Stimulated activated memory B cell treated with anti-CD40 and anti-IgM and Interleukin-4, amounts not matched to agents 10 μg/mL and 1 μg/mL and 100 μg/mL, for 72 hours (primary cell): Measurements from ENCODE around the gene FBXW2.
"Not testable (repeated sequence)": the region's sequence is repeated elsewhere in the genome, so short reads cannot be mapped to it uniquely, and the experiment has no call there.

ENCODE experiments used
- ATAC-seq: fragments of 150-1000 bp; cut with Tn5 transposase; 2 replicates; pipeline ENCODE4 v1.10.0; 2021
- H3K27ac Mint-ChIP-seq: one replicate; pipeline ENCODE4 v1.8.0; 2022; ENCODE audit warnings: mild to moderate bottlenecking, mixed read lengths
- H3K27me3 Mint-ChIP-seq: one replicate; pipeline ENCODE4 v1.8.0; 2022; ENCODE audit warnings: mixed read lengths
- H3K36me3 Mint-ChIP-seq: one replicate; pipeline ENCODE4 v1.8.0; 2022; ENCODE audit warnings: mixed read lengths
- H3K4me1 Mint-ChIP-seq: one replicate; pipeline ENCODE4 v1.8.0; 2022; ENCODE audit warnings: mixed read lengths
- H3K4me3 Mint-ChIP-seq: one replicate; pipeline ENCODE4 v1.8.0; 2022; ENCODE audit warnings: mild to moderate bottlenecking, moderate library complexity, mixed read lengths
- H3K9me3 Mint-ChIP-seq: one replicate; pipeline ENCODE4 v1.8.0; 2022; ENCODE audit warnings: mixed read lengths

The FBXW2 gene

DNA sequence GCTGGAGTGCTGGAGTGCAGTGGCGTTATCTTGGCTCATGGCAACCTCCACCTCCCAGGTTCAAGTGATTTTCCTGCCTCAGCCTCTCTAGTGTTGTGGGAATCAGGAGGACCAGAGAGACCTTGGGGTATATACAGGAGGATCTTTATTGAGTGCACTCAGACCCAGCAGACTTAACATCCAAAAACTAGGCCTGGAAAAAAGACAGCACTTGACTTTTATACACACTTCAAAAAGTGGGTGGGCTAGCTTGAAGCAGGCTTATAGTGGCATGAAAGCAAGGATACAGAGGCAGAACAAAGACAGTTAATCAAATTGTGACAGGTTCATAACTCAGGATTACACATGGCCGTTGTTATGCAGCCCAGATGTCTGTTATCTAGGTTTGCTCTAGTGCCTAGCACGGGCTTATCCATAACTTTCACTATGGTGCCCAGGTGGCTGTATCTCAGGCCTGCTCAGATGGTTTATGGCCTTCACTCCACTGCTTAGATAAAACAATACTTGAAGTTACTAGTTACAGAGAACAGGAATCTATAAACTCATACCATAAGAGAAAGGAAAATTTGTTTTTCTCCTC, 11.7 kb upstream of the FBXW2 start:
- ATAC-seq, result not testable (repeated sequence)

DNA sequence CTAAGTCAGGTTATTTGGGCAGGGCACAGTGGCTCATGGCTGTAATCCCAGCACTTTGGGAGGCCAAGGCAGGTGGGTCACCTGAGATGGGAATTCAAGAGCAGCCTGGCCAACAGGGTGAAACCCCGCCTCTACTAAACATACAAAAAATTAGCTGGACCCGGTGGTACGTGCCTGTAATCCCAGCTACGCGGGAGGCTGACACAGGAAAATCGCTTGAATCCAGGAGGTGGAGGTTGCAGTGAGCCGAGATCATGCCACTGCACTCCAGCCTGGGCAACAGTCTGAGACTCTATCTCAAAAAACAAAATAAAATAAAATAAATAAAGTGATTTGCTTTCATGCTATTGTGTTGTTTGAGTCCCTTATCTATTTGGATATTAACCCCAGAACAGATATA, 8.2 kb upstream of the FBXW2 start:
- H3K27ac Mint-ChIP-seq, result no peak overlapping the region
- ATAC-seq, result no peak
- no peaks in the 10 kb centered on the region for H3K27me3 Mint-ChIP-seq
- H3K9me3 Mint-ChIP-seq, result peaks cover 10% of the 10 kb centered on the region
- no peak overlapping the region for H3K4me3 Mint-ChIP-seq
- H3K4me1 Mint-ChIP-seq, result no peaks in the 10 kb centered on the region
- H3K36me3 Mint-ChIP-seq, result peaks cover 20% of the 10 kb centered on the region

More for the DNA sequence above, 11.7 kb upstream of the FBXW2 start:
- not testable (repeated sequence) for H3K27ac Mint-ChIP-seq, H3K4me1 Mint-ChIP-seq, H3K27me3 Mint-ChIP-seq, H3K4me3 Mint-ChIP-seq
- H3K9me3 Mint-ChIP-seq, result peaks cover 24% of the 10 kb centered on the region
- peaks cover 48% of the 10 kb centered on the region for H3K36me3 Mint-ChIP-seq

DNA sequence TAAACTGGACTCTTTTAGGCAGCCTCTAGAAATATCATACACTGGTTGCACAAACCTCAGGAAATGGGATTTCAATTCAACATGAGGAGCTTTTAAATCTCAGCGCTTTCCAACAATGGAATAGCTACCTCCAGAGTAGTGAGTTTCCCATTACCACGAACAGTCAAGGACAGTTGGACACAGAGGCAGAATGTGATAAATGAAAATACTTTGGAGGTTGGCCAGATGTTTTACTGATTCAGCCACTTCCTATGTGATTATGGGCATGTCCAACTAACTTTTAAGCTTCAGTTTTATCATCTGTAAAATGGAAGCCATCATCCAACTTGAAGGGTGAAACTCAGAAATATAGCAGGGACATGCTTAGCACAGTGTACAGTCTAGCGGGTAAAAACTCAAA, 2.1 kb downstream of the FBXW2 start:
- no peak overlapping the region for H3K4me3 Mint-ChIP-seq
- H3K27ac Mint-ChIP-seq, result no peak overlapping the region
- peaks cover 57% of the 10 kb centered on the region for H3K4me1 Mint-ChIP-seq
- no peaks in the 10 kb centered on the region for H3K9me3 Mint-ChIP-seq
- no peaks in the 10 kb centered on the region for H3K27me3 Mint-ChIP-seq
- ATAC-seq, result no peak
- peaks cover 34% of the 10 kb centered on the region for H3K36me3 Mint-ChIP-seq

DNA sequence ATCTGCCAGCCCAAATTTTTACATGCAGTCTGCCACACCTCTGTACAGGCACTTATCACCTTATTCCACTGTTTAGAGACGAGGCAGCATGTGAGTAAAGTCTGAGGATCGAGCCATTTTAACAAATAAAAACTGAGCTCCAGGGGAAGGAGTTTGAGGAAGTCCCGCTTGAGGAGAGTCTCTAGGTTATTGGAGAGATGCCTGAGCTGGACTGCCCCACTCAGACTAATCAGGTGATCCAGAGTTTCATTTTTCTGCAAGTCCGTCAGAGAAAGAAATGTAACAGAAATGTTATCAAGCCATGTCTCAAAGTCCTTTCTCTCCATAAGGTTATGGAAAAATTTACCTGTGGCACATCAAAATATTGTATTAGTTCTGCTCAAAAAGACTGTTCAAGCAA, 5.3 kb downstream of the FBXW2 start:
- Mint-ChIP-seq H3K4me1 (peaks cover 66% of the 10 kb centered on the region), H3K4me3 (no peak overlapping the region), H3K27me3 (no peaks in the 10 kb centered on the region), H3K27ac (no peak overlapping the region), H3K36me3 (peaks cover 54% of the 10 kb centered on the region), H3K9me3 (no peaks in the 10 kb centered on the region)
- no peak for ATAC-seq

DNA sequence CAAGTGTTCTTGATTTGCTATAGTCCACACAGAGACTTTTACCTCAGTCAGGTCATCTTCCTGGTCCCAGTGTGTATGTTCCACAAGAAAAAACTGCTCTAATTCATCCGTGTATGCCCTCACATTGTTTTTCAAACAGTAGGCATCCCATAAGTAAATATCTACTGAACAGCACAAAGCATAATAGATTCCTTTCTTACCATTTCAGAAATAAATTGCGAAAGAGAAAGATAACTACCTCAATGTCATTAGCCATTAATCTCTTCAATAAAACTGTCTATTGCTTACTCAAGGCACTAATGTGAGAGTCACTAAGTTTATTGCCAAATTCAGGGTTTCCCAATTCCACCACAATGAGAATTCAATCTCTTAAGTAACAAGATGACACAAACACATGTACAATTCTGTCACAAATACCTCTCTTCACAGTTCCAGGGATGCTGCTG, 9.6 kb downstream of the FBXW2 start:
- no peaks in the 10 kb centered on the region for H3K27me3 Mint-ChIP-seq
- H3K9me3 Mint-ChIP-seq, result no peaks in the 10 kb centered on the region
- ATAC-seq, result no peak
- peaks cover 49% of the 10 kb centered on the region for H3K36me3 Mint-ChIP-seq
- no peak overlapping the region for H3K4me3 Mint-ChIP-seq
- peaks cover 33% of the 10 kb centered on the region for H3K4me1 Mint-ChIP-seq
- no peak overlapping the region for H3K27ac Mint-ChIP-seq

DNA sequence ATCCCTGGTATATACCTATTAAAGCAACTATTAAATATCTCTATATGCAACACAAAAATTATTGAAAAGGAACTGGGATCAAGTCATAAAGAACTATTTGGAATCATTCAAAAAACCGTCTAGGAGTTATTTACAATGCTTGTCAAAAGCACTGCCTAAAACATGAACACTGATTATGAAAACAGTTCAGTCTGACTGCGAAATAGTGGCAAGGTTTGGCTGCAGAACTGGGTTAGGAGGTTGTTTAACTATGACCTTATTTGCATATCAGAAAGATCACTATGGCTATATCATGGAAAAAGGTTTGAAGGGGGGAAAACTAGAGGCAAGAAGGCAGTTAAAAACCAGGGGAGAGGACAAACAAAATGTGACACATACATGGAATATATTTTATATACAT, 12.0 kb downstream of the FBXW2 start:
- no peaks in the 10 kb centered on the region for H3K27me3 Mint-ChIP-seq
- H3K27ac Mint-ChIP-seq, result no peak overlapping the region
- no peaks in the 10 kb centered on the region for H3K9me3 Mint-ChIP-seq
- ATAC-seq, result no peak
- H3K36me3 Mint-ChIP-seq, result peaks cover 52% of the 10 kb centered on the region
- no peak overlapping the region for H3K4me3 Mint-ChIP-seq
- peaks cover 19% of the 10 kb centered on the region for H3K4me1 Mint-ChIP-seq

DNA sequence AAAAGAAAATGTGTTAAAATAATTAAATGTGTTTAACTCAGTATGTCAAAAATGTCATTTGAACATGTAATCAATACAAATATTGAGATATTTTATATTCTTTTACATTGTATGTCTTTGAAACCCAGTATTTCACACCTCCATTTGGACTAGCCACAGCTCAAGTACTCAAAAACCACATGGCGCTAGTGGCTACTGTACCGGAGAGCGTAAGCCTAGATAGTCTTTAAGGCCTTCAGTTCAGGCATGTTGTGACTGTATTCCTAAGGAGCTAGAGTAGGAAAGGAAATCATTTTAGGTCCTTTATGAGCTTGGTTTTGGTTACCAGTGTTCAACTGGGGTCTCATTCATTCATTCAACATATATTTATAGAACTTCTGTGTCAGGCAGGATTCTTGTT, 12.8 kb downstream of the FBXW2 start:
- H3K4me1 Mint-ChIP-seq, result peaks cover 14% of the 10 kb centered on the region

DNA sequence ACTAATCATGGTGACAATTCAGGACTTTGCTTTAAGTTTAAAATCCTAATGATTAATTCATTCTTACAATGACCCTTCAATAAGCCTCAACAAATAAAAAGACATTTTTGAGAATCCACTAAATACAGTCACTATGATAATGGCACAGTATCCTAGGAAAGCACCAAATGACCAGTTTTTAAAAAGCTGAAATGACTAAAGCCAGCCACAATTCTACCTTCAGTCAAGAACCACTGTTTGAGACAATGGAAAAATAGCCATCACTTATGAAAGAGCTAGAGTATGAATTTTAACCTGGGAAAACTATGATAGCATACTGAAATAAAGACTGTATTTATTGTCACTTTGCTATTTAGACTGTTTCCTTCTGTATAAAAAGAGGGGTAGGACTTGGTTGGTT, 14.0 kb downstream of the FBXW2 start:
- Mint-ChIP-seq H3K27me3 (no peaks in the 10 kb centered on the region), H3K4me3 (no peak overlapping the region), H3K4me1 (peaks cover 9% of the 10 kb centered on the region), H3K36me3 (peaks cover 56% of the 10 kb centered on the region), H3K9me3 (no peaks in the 10 kb centered on the region), H3K27ac (no peak overlapping the region)
- ATAC-seq, result no peak

More for the DNA sequence above, 12.8 kb downstream of the FBXW2 start:
- Mint-ChIP-seq H3K9me3 (no peaks in the 10 kb centered on the region), H3K4me3 (no peak overlapping the region), H3K27me3 (no peaks in the 10 kb centered on the region), H3K36me3 (peaks cover 52% of the 10 kb centered on the region), H3K27ac (no peak overlapping the region)
- no peak for ATAC-seq

DNA sequence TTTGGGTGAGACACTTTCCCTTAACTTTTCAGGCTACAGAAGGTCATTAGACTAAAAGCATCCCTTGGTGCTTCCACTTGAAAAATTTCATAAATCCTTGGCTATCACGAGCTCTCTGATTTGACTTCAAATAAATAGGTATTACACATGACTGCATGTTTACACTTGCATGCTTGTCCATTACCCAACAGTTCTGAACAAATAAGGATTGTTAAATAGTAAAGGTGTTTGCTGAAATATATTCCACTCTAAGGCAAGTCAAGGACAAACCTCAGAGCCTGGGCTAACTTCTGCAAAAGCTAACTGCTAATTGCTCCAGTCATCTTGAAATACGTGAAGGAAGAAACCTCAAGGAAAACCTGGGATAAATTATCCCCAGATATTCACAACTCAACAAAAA, 14.5 kb downstream of the FBXW2 start:
- peaks cover 4% of the 10 kb centered on the region for H3K4me1 Mint-ChIP-seq
- H3K36me3 Mint-ChIP-seq, result peaks cover 52% of the 10 kb centered on the region
- H3K9me3 Mint-ChIP-seq, result no peaks in the 10 kb centered on the region
- H3K27me3 Mint-ChIP-seq, result no peaks in the 10 kb centered on the region
- H3K4me3 Mint-ChIP-seq, result no peak overlapping the region
- no peak for ATAC-seq
- no peak overlapping the region for H3K27ac Mint-ChIP-seq

DNA sequence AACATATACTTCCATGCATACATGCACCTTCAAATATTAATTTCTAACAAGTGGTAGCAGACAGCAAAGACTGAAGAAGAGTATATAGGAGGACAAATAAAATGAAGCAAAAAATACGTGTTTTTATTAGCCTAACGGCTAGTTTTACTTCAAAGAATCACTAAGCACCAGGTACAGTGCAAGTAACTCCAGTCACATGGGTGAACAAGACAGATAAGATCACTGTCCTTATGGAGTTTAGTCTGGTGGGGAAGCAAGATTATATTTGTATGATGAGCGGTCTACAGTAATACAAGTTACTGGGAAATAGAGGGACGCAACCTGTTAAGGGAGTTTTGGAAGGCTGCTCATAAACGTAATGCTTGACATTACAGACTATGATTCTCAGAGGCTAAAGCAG, 16.0 kb downstream of the FBXW2 start:
- Mint-ChIP-seq H3K4me3 (no peak overlapping the region), H3K4me1 (no peaks in the 10 kb centered on the region), H3K36me3 (peaks cover 53% of the 10 kb centered on the region), H3K9me3 (no peaks in the 10 kb centered on the region), H3K27me3 (no peaks in the 10 kb centered on the region), H3K27ac (no peak overlapping the region)
- ATAC-seq, result no peak

DNA sequence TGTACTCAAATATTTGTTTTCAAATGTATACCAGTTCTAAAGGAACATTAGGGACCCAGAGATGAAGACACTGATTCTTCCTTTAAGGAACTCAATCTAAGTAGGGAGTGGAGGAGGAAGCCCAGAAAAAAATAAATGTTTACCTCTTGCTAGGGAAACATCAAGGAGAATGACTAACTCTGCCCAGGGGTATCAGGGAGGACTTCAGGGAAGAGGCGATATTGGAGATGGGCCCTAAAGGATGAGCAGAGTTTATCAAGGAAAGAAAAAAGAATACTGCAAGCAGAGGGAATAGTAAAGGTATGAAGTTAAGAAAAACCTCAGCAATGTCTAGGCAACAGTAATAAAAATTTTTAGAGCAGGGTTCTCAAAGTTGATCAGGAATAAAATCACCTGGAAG, 16.4 kb downstream of the FBXW2 start:
- no peaks in the 10 kb centered on the region for H3K27me3 Mint-ChIP-seq
- no peak overlapping the region for H3K4me3 Mint-ChIP-seq
- peaks cover 54% of the 10 kb centered on the region for H3K36me3 Mint-ChIP-seq
- no peak overlapping the region for H3K27ac Mint-ChIP-seq
- ATAC-seq, result no peak
- H3K4me1 Mint-ChIP-seq, result no peaks in the 10 kb centered on the region
- no peaks in the 10 kb centered on the region for H3K9me3 Mint-ChIP-seq

DNA sequence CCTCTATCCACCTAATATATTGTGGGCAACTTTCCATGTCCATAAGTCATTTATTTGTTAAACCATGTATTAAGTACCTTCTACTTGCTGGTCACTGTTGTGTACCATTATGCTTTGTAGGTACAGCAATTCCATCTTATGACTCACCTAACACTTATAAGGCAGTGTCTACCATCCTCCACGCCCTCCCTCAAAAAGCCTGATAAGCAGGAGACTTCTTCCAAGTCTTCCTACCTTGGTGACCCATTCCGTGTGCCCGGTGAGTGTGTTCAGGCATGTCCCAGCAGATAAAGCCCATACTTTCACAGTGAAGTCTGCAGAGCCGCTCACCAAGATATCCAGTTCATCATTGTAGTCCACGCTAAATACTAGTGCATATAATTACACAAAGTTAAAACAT, 17.4 kb downstream of the FBXW2 start:
- ATAC-seq, result no peak
- H3K4me3 Mint-ChIP-seq, result no peak overlapping the region
- no peak overlapping the region for H3K27ac Mint-ChIP-seq
- peaks cover 56% of the 10 kb centered on the region for H3K36me3 Mint-ChIP-seq
- H3K27me3 Mint-ChIP-seq, result no peaks in the 10 kb centered on the region
- H3K4me1 Mint-ChIP-seq, result no peaks in the 10 kb centered on the region
- H3K9me3 Mint-ChIP-seq, result no peaks in the 10 kb centered on the region

DNA sequence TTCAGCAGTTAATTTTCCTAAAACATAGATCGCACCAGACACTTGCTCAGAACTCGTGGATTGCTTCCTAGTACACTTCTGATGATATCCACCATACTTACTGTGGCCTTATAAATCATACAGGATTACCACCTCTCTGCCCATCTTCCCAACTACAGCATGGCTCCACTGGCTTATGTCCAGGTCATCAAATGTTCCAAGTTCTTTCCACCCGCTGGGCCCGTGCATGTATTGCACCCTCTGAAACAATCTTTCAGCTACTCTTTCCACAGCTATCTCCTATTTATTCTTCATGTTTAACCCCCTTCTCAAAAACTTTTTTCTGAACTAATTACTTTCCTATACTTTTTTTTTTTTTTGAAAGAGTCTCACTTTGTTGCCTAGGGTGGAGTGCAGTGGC, 18.5 kb downstream of the FBXW2 start:
- ATAC-seq, result no peak
- Mint-ChIP-seq H3K4me3 (no peak overlapping the region), H3K27me3 (no peaks in the 10 kb centered on the region), H3K36me3 (peaks cover 58% of the 10 kb centered on the region), H3K27ac (peak overlapping the region; percentile 39), H3K9me3 (no peaks in the 10 kb centered on the region), H3K4me1 (no peaks in the 10 kb centered on the region)

DNA sequence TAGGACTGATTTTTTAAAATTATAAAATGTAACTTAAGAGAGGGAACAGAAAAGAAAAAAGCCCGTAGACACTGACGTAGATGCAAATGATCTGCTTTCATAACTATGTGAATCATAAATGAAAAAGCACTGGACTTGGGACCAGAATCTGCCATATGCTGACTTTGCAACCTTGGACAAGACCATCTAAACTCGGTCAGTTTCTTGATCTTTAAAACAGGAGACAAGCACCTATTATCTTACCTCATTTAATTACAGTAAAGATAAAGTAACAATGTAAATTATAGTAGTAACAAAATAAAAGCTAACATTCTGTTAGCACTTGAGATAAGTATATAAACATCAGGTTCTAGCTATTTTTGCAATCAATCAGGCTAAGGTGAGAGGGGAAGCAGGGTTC, 20.0 kb downstream of the FBXW2 start:
- H3K36me3 Mint-ChIP-seq, result peaks cover 57% of the 10 kb centered on the region
- no peak overlapping the region for H3K27ac Mint-ChIP-seq
- H3K4me1 Mint-ChIP-seq, result no peaks in the 10 kb centered on the region
- no peak for ATAC-seq
- H3K9me3 Mint-ChIP-seq, result no peaks in the 10 kb centered on the region
- H3K4me3 Mint-ChIP-seq, result no peak overlapping the region
- no peaks in the 10 kb centered on the region for H3K27me3 Mint-ChIP-seq

DNA sequence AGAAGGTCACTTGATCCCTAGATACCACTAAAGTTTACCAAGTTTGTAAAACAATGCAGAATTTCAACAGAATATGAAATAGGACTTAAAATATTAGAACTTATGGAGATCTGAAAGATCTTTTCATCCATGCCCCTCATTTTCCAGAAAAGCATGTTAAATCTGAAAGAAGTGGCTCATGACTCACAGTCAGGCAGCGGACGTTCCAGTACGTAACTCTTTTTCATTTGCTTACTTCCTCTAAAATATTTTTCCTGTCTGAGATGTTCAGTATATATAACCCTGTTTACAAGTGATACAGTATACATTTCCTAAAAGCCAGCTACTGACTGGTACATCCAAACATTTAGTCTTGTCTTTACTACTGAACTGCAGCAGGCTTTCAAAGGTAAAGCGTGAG, 22.3 kb downstream of the FBXW2 start:
- no peak overlapping the region for H3K27ac Mint-ChIP-seq
- no peaks in the 10 kb centered on the region for H3K4me1 Mint-ChIP-seq
- H3K9me3 Mint-ChIP-seq, result no peaks in the 10 kb centered on the region
- no peak overlapping the region for H3K4me3 Mint-ChIP-seq
- H3K27me3 Mint-ChIP-seq, result no peaks in the 10 kb centered on the region
- no peak for ATAC-seq
- H3K36me3 Mint-ChIP-seq, result peaks cover 51% of the 10 kb centered on the region

DNA sequence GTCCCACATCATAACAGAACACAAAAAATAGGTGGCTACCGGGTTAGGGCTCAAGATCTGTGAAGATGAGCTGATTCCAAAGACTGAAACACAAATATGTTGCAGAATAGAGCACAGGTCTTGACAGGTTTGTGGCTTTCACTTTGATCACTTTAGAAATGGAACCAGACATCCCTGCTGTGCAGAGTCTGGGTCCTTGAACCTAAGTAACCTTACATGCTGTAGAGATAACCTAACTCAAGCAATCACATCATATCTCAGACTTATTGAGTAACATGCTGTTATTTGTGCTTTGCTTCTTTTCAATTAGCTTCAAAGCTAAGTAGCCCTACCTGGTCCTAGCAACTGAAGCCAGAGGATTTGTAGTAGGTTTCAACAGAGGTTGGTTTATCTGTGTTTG, 24.3 kb downstream of the FBXW2 start:
- ATAC-seq, result no peak
- H3K4me3 Mint-ChIP-seq, result no peak overlapping the region
- H3K27ac Mint-ChIP-seq, result no peak overlapping the region
- peaks cover 55% of the 10 kb centered on the region for H3K36me3 Mint-ChIP-seq
- no peaks in the 10 kb centered on the region for H3K9me3 Mint-ChIP-seq
- H3K4me1 Mint-ChIP-seq, result no peaks in the 10 kb centered on the region
- no peaks in the 10 kb centered on the region for H3K27me3 Mint-ChIP-seq

DNA sequence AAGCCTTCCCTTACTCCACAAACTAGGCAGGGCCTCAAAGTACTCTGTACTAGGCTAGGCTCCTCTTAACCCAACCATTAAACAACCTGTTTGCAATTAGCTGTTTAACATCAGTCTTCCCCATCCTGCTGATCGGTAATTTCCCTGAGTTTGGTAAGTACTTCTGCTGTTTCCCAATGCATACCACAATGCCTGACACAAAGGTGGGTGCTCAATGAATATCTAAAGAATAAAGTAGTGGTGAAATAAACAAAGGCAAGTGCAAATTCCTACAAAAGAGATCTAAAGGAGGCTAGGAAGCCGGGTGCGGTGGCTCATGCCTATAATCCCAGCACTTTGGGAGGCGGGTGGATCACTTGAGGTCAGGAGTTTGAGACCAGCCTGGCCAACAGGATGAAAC, 25.0 kb downstream of the FBXW2 start:
- peaks cover 55% of the 10 kb centered on the region for H3K36me3 Mint-ChIP-seq
- no peaks in the 10 kb centered on the region for H3K27me3 Mint-ChIP-seq
- no peaks in the 10 kb centered on the region for H3K4me1 Mint-ChIP-seq
- H3K4me3 Mint-ChIP-seq, result no peak overlapping the region
- no peak for ATAC-seq
- no peaks in the 10 kb centered on the region for H3K9me3 Mint-ChIP-seq
- H3K27ac Mint-ChIP-seq, result no peak overlapping the region
